ENCODE results near the gene HRH1.
"Not testable (repeated sequence)": the region's sequence is repeated elsewhere in the genome, so short reads cannot be mapped to it uniquely, and the experiment has no call there.

HRH1 gene

GRCh38 chr3:11204697-11205348, 50.5 kb downstream of the HRH1 start:
- DNase-seq (ENCODE audit: low spot score): no peak

GRCh38 chr3:11205881-11206280, 51.6 kb downstream of the HRH1 start:
- not testable (repeated sequence) for DNase-seq (ENCODE audit: low spot score)

- no peak for DNase-seq (ENCODE audit: low spot score)
These were observed 52.0 kb downstream of the HRH1 start for GRCh38 chr3:11206316-11206715.

- DNase-seq (ENCODE audit: low spot score): no peak
These were observed 52.7 kb downstream of the HRH1 start for GRCh38 chr3:11206953-11207352.

- no peak for DNase-seq (ENCODE audit: low spot score)
These were observed 57.4 kb downstream of the HRH1 start for GRCh38 chr3:11211531-11212298.

- no peak for DNase-seq (ENCODE audit: low spot score)
These were observed 58.0 kb downstream of the HRH1 start for GRCh38 chr3:11212299-11212608.

- no peak for DNase-seq (ENCODE audit: low spot score)
These were observed 58.5 kb downstream of the HRH1 start for GRCh38 chr3:11212784-11213183.

- no peak for DNase-seq (ENCODE audit: low spot score)
These were observed 59.6 kb downstream of the HRH1 start for GRCh38 chr3:11213810-11214450.

- no peak for DNase-seq (ENCODE audit: low spot score)
These were observed 60.2 kb downstream of the HRH1 start for GRCh38 chr3:11214451-11214978.

- DNase-seq (ENCODE audit: low spot score): not testable (repeated sequence)
These were observed 63.1 kb downstream of the HRH1 start for GRCh38 chr3:11217370-11217769.

- no peak for DNase-seq (ENCODE audit: low spot score)
These were observed 65.9 kb downstream of the HRH1 start for GRCh38 chr3:11220230-11220629.

- no peak for DNase-seq (ENCODE audit: low spot score)
These were observed 67.6 kb downstream of the HRH1 start for GRCh38 chr3:11221818-11222415.

- no peak for DNase-seq (ENCODE audit: low spot score)
These were observed 69.7 kb downstream of the HRH1 start for GRCh38 chr3:11224010-11224409.

- no peak for DNase-seq (ENCODE audit: low spot score)
These were observed 70.6 kb downstream of the HRH1 start for GRCh38 chr3:11224870-11225229.

- no peak for DNase-seq (ENCODE audit: low spot score)
These were observed 71.7 kb downstream of the HRH1 start for GRCh38 chr3:11226042-11226370.

GRCh38 chr3:11228041-11228440, 73.7 kb downstream of the HRH1 start:
- no peak for DNase-seq (ENCODE audit: low spot score)

- DNase-seq (ENCODE audit: low spot score): no peak
These were observed 75.8 kb downstream of the HRH1 start for GRCh38 chr3:11230125-11230524.

- no peak for DNase-seq (ENCODE audit: low spot score)
These were observed 76.5 kb downstream of the HRH1 start for GRCh38 chr3:11230832-11231231.

- DNase-seq (ENCODE audit: low spot score): no peak
These were observed 81.1 kb downstream of the HRH1 start for GRCh38 chr3:11235385-11235784.

- DNase-seq (ENCODE audit: low spot score): no peak
These were observed 82.5 kb downstream of the HRH1 start for GRCh38 chr3:11236588-11237461.

GRCh38 chr3:11238060-11238459, 83.8 kb downstream of the HRH1 start:
- no peak for DNase-seq (ENCODE audit: low spot score)

GRCh38 chr3:11238880-11239279, 84.6 kb downstream of the HRH1 start:
- no peak for DNase-seq (ENCODE audit: low spot score)
